GM18526 (cell line): ENCODE data around the gene C1orf94.

Experiments used
- POLR2A ChIP-seq: IDR thresholded peaks from 3 replicates; pipeline ENCODE4 v1.6.1; 2011; ENCODE audit not compliant: insufficient read length; ENCODE audit errors: extremely low read depth

The C1orf94 gene

GRCh38 chr1:34190692-34191091 is 14.0 kb downstream of the C1orf94 start:
- no peak for TF ChIP-seq POLR2A

- no peak for TF ChIP-seq POLR2A
These were observed 15.9 kb downstream of the C1orf94 start for GRCh38 chr1:34192621-34193020.

- no peak for TF ChIP-seq POLR2A
These were observed 23.2 kb downstream of the C1orf94 start for GRCh38 chr1:34199927-34200326.

GRCh38 chr1:34212673-34213072 is 36.0 kb downstream of the C1orf94 start:
- no peak for TF ChIP-seq POLR2A

- TF ChIP-seq POLR2A = no peak
These were observed 37.2 kb downstream of the C1orf94 start for GRCh38 chr1:34213956-34214355.

GRCh38 chr1:34231441-34231840 is 54.7 kb downstream of the C1orf94 start:
- no peak for TF ChIP-seq POLR2A

- TF ChIP-seq POLR2A = no peak
These were observed 58.9 kb downstream of the C1orf94 start for GRCh38 chr1:34235594-34235993.

- TF ChIP-seq POLR2A = no peak
These were observed 59.4 kb downstream of the C1orf94 start for GRCh38 chr1:34236089-34236488.

- TF ChIP-seq POLR2A = no peak
These were observed 60.6 kb downstream of the C1orf94 start for GRCh38 chr1:34237151-34237815.

- TF ChIP-seq POLR2A = no peak
These were observed 69.3 kb downstream of the C1orf94 start for GRCh38 chr1:34245967-34246366.

GRCh38 chr1:34250342-34250741 is 73.6 kb downstream of the C1orf94 start:
- no peak for TF ChIP-seq POLR2A

- TF ChIP-seq POLR2A = no peak
These were observed 85.5 kb downstream of the C1orf94 start for GRCh38 chr1:34262023-34262853.

GRCh38 chr1:34262921-34263320 is 86.2 kb downstream of the C1orf94 start:
- no peak for TF ChIP-seq POLR2A

GRCh38 chr1:34263406-34263805 is 86.7 kb downstream of the C1orf94 start:
- TF ChIP-seq POLR2A = no peak

GRCh38 chr1:34265396-34265795 is 88.7 kb downstream of the C1orf94 start:
- TF ChIP-seq POLR2A = no peak

GRCh38 chr1:34266127-34266951 is 89.6 kb downstream of the C1orf94 start:
- no peak for TF ChIP-seq POLR2A
